ENCODE measurements around the gene EMC10. TPM values are rescaled to one million over a fixed set of nuclear protein-coding genes. Genes with fewer than 3 reads are reported as not detected.
"Not testable (repeated sequence)": the region's sequence is repeated elsewhere in the genome, so short reads cannot be mapped to it uniquely, and the experiment has no call there.

The EMC10 gene
- total and polyA plus RNA-seq, 10 of the 15 experiments (the other 5 are each of a cell fraction or from before 2014, with no cell fraction given), result 2.5 to 77.3 (median 20.3) TPM

GRCh38 chr19:50522881-50523280, 46.6 kb downstream of the EMC10 start:
- Histone ChIP-seq H3K4me3 (no peak overlapping the region), H3K4me1 (ENCODE audit: control insufficient read depth, insufficient read depth, low read length) (no peaks in the 10 kb centered on the region), H3K36me3 (ENCODE audit: control insufficient read depth in 2 of 2, insufficient read depth in 2 of 2, low read length in 1 of 2) (no peaks in the 10 kb centered on the region), H4K20me1 (ENCODE audit: control insufficient read depth, insufficient read depth) (no peaks in the 10 kb centered on the region), H3K4me2 (ENCODE audit: control insufficient read depth, insufficient read depth) (no peak overlapping the region), H3K27me3 (replicated peaks in 1 of 2; ENCODE audit: control insufficient read depth in 2 of 2, insufficient read depth in 2 of 2, low read length in 1 of 2) (no peaks in the 10 kb centered on the region), H3K27ac (ENCODE audit: control insufficient read depth, insufficient read depth) (no peak overlapping the region), H3K9me3 (replicated peaks; ENCODE audit: control insufficient read depth, insufficient read depth, low read length) (no peaks in the 10 kb centered on the region), H2AFZ (ENCODE audit: control insufficient read depth, low read depth, low read length) (no peak overlapping the region), H3K79me2 (ENCODE audit: control insufficient read depth, insufficient read depth, low read length) (no peaks in the 10 kb centered on the region), H3K9ac (ENCODE audit: control insufficient read depth, insufficient read depth, low read length) (no peak overlapping the region)
- no peak for TF ChIP-seq FOXK2 (IDR thresholded peaks at IDR 0.05)
- no peak for TF ChIP-seq SMC3 (IDR thresholded peaks at IDR 0.05; ENCODE audit: borderline replicate concordance, low read length)
- no peak for TF ChIP-seq RELA (IDR thresholded peaks at IDR 0.05; ENCODE audit: borderline replicate concordance, partially characterized antibody)
- TF ChIP-seq KAT2A (conservative IDR thresholded peaks at IDR 0.05; ENCODE audit: control insufficient read depth, low read depth, low read length), result no peak
- no peak for TF ChIP-seq PKNOX1 (IDR thresholded peaks at IDR 0.05)
- no peak for TF ChIP-seq ZNF592 (IDR thresholded peaks at IDR 0.05)
- no peak for TF ChIP-seq RCOR1 (conservative IDR thresholded peaks at IDR 0.05; ENCODE audit: low read depth, low read length)
- no peak for TF ChIP-seq NFYB (IDR thresholded peaks at IDR 0.05; ENCODE audit: insufficient read depth, low read depth, low read length)
- TF ChIP-seq YBX1 (IDR thresholded peaks at IDR 0.05), result no peak
- no peak for TF ChIP-seq SREBF2 (IDR thresholded peaks at IDR 0.05; ENCODE audit: low read length)
- WGBS (ENCODE audit: insufficient coverage, insufficient replicate concordance, low lambda C conversion rate, missing lambda C conversion rate), result 53% methylated on average over 10 of the region's 10 CpGs
- CTCF ChIA-PET, result no interaction called here
- intact Hi-C loops (cut with micrococcal nuclease; ENCODE audit: unreplicated experiment) (no loop called here), in situ Hi-C loops (cut with MboI) (no loop called here)
- SMC1A ChIA-PET (ENCODE audit: uncharacterized antibody, unreplicated experiment), result no interaction called here
- DNase-seq (ENCODE audit: low read depth, low spot score) (no peak), FAIRE-seq (no peak), ATAC-seq (no peak)
- RAD21 ChIA-PET (ENCODE audit: unreplicated experiment), result no interaction called here
- BruUV-seq (replicated peaks), result no TSS peak
- POLR2A ChIA-PET, result no interaction called here

GRCh38 chr19:50528052-50528451, 51.7 kb downstream of the EMC10 start:
- POLR2A ChIA-PET; H4K20me1 ChIP-seq (ENCODE audit: control insufficient read depth, insufficient read depth); FAIRE-seq; H3K9me3 ChIP-seq (replicated peaks; ENCODE audit: control insufficient read depth, insufficient read depth, low read length); H3K27ac ChIP-seq (ENCODE audit: control insufficient read depth, insufficient read depth); H2AFZ ChIP-seq (ENCODE audit: control insufficient read depth, low read depth, low read length); BruUV-seq (replicated peaks); intact Hi-C loops (cut with micrococcal nuclease; ENCODE audit: unreplicated experiment); H3K4me2 ChIP-seq (ENCODE audit: control insufficient read depth, insufficient read depth); ATAC-seq; DNase-seq (ENCODE audit: low read depth, low spot score); H3K79me2 ChIP-seq (ENCODE audit: control insufficient read depth, insufficient read depth, low read length); H3K4me3 ChIP-seq; in situ Hi-C loops (cut with MboI); CTCF ChIA-PET; H3K9ac ChIP-seq (ENCODE audit: control insufficient read depth, insufficient read depth, low read length); H3K4me1 ChIP-seq (ENCODE audit: control insufficient read depth, insufficient read depth, low read length); H3K36me3 ChIP-seq (ENCODE audit: control insufficient read depth in 2 of 2, insufficient read depth in 2 of 2, low read length in 1 of 2); H3K27me3 ChIP-seq (replicated peaks in 1 of 2; ENCODE audit: control insufficient read depth in 2 of 2, insufficient read depth in 2 of 2, low read length in 1 of 2); SMC1A ChIA-PET (ENCODE audit: uncharacterized antibody, unreplicated experiment): not testable (repeated sequence)
- RAD21 ChIA-PET (ENCODE audit: unreplicated experiment), result interaction anchor here (0.6 kb wide), 1 partner anchor 16 kb away, joined by 3 read pairs; no protein-coding TSS in a partner anchor
- WGBS (ENCODE audit: insufficient coverage, insufficient replicate concordance, low lambda C conversion rate, missing lambda C conversion rate), result 61% methylated on average over 3 of the region's 3 CpGs
